ENCODE measurements around the gene UBE2A.

Gene UBE2A

DNA sequence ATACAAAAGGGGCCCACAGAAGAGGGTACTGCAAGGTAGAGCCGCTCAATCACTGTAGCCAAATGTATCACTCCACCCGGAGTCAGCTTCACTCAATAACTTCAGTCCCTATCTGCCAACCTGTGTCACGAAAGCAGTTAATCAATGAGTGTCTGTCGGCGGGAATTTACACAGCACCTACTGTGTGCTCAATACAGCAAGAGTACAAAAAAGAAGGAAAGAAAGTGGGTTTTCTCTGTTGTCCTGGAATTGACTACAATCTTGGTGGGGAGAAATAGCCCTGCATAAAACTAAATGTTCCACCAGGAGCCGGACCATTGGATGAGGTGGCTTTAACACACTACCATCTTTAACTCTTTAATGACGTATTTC, 32.6 kb downstream of the UBE2A start:
- no peak for DNase-seq (ENCODE audit: low spot score)

DNA sequence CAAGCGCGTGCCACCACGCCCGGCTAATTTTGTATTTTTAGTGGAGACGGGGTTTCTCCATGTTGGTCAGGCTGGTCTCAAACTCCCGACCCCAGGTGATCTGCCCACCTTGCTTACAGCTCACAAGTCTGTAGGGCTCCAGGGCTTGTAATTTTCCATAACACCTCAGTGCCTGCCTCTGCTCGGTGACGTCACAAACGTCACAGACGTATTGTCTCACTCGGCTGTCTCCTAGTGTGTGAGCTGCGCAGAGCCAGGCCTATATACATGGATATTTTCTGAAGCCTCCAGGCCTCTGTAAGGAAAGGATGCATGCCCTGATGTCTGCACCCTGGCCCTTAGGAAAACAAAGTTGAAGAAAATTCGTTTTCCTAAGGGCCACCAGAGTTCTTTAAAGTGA, 40.4 kb downstream of the UBE2A start:
- no peak for DNase-seq (ENCODE audit: low spot score)

DNA sequence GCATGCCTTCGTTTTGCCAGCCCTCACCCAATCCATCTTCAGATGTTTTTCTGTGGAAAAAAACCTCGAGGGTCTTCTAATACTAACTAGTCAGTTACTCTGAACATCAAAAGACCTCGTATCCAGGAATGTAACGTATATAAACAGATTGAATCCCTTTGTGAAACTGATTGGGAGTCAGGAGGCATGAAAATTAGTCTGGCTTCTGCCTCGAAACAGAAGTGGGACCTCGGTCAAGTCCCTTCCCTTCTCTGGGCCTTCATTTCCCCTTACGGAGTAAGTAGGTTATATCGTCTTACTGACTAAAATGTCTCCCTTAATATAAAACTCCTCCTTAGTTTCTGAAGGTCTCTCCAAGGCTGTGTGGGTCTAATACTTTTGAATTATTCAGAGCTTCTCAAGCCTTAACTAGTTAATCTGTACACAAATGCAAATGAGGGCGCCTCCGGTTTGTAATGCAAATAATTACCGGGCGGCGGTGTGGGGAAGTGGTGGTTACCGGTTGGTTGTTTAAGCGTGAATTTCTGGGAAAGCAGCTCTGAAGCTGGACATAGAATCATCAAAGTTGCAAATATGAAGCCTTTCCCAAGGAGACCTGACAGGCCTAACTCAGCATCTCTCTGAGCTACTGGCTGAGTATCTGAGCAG, 43.3 kb downstream of the UBE2A start:
- no peak for DNase-seq (ENCODE audit: low spot score)

DNA sequence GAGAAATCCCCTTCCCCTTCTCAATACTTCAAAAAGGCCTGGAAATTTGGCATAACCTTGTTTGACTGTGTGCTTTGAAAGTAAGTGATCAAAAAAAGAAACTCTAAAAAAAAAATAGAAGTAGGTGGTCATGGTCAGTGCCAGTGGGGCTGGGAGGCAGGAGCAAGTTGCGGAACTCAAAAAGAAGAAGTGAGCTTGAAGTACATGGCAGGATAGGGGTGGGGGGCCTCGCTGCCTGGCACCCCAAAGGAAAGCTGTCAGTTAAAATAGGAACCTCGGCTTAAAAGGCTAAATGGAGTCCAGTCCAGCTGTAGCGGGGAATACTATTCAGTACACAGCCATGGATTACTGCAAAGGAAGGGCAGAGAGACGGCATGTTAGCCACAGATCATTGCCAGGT, 44.1 kb downstream of the UBE2A start:
- no peak for DNase-seq (ENCODE audit: low spot score)

DNA sequence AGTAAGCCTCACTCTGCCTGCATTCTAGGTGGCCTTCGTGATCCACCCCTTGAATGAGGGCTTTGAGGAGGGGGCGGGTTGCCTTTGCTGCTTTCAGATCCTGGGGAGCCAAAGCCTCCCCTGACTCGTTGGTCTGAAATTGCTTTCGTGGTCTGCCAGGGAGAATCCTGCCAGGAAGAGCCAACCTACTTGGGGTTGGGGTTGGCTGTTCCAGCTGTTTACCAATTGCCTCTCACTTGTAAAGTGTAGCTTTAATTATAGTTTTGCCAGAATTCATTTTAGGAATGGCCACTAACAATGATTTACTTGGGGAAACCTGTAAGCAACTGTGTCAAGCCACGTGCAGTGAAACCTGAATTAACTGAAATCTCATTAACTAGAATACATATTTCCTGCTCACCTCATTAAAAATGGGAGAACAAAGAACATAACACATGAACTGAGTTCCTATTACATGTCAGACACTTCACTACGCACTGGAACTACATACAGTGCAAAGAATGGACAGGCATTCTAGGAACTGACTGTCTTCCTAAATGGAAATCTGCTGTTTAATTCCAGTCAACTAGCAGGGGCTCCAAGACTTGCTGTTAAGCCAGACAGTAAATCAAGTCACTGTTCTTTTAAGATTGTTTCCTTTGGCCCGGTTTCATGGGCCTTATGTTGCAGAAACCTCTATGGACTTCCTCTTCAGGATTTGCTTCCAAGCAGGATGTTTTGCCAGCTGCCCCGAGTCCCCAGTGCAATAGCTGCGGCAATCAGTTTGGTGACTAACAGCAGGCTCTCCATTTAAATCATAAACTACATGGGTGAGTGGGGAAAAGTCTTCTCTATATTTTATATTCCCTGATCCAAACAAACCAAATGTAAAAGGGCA, 48.2 kb downstream of the UBE2A start:
- no peak for DNase-seq (ENCODE audit: low spot score)

DNA sequence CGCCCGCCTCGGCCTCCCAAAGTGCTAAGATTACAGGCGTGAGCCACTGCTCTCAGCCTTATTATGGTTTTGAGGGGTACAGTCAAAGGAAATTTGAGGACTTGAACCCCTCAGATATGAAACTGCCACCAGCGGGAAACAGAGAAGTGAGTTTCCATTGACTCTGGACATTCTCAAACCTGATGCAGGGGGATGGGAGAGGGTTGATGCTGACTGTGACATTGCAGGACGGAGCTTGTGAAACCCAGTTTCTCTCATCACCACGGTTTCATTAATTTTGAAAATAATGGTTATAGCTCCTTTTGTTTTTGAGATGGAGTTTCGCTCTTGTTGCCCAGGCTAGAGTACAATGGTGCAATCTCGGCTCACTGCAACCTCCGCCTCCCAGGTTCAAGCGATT, 50.1 kb downstream of the UBE2A start:
- DNase-seq (ENCODE audit: low spot score): no peak

DNA sequence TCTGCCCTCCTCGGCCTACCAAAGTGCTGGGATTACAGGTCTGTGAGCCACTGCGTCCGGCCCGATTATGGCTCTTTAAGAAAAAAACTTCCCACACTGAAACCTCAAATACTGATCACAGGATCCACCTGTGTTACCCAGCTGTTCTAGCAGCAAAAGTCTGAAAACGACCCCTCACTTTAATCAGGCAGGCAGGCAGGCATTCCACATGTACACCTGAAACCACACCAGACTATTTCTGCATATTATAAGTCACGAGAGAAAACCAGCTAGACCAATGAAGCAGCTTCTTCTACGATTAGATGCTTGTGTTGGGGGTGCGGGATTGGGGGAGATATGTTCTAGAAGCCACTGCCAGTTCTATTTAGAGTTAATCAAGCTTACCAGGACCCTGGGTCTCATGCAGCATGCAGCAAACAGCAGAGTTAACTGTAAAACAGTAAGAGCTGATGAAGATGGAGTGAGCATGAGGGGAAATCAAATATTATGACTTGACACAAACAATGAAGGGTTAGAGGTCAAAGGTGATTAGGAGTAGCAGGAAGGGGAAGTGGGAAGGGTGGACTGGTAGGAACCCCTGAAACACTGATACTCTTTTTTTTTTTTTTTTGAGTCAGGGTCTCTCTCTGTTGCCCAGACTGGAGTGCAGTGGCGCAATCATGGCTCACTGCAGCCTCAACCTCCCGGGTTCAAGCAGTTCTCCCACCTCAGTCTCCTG, 50.7 kb downstream of the UBE2A start:
- DNase-seq (ENCODE audit: low spot score): no peak

DNA sequence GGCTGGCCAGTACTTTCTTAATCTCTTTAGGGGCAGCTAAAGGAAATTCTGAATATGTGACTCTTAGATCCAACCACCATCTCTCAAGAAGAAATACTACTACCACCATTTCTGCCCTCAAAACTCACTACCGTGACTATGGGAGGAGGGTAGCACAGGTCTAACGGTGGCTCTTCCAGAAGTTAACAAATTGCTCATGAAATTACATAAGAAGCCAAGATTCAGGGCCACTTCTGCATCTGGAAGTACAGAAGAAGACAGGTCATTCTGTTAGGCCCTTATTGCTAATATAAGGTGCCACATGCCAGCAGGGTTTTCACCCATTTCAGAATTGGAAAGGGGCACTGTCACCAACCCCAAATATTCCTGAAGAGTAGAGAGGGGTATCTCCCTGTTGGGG, 51.5 kb downstream of the UBE2A start:
- DNase-seq (ENCODE audit: low spot score): no peak

Measured in left forelimb (tissue), 1 donor.